ENCODE results near the gene RELL2.

RELL2 gene

GRCh38 chr5:141623186-141623585 is 13.6 kb upstream of the RELL2 start:
- no peak for DNase-seq

- DNase-seq: no peak
These were observed 13.2 kb upstream of the RELL2 start for GRCh38 chr5:141623611-141624010.

- no peak for DNase-seq
These were observed 8.5 kb upstream of the RELL2 start for GRCh38 chr5:141628175-141628788.

GRCh38 chr5:141630570-141631140 is 6.1 kb upstream of the RELL2 start:
- DNase-seq: no peak

GRCh38 chr5:141632650-141633049 is 4.1 kb upstream of the RELL2 start:
- no peak for DNase-seq

- DNase-seq: no peak
These were observed 2.8 kb upstream of the RELL2 start for GRCh38 chr5:141633871-141634561.

- no peak for DNase-seq
These were observed 2.1 kb upstream of the RELL2 start for GRCh38 chr5:141634720-141635119.

- no peak for DNase-seq
These were observed 1.2 kb upstream of the RELL2 start for GRCh38 chr5:141635646-141636045.

- no peak for DNase-seq
These were observed 738 bp upstream of the RELL2 start for GRCh38 chr5:141636106-141636412.

GRCh38 chr5:141637123-141637766 is 448 bp downstream of the RELL2 start:
- DNase-seq: peak; percentile 44

GRCh38 chr5:141637767-141638419 is 1.1 kb downstream of the RELL2 start:
- peak; percentile 23 for DNase-seq

GRCh38 chr5:141638771-141639170 is 2.0 kb downstream of the RELL2 start:
- no peak for DNase-seq

GRCh38 chr5:141639357-141640050 is 2.7 kb downstream of the RELL2 start:
- DNase-seq: no peak

- DNase-seq: no peak
These were observed 3.2 kb downstream of the RELL2 start for GRCh38 chr5:141640051-141640415.

- no peak for DNase-seq
These were observed 3.9 kb downstream of the RELL2 start for GRCh38 chr5:141640698-141641097.

GRCh38 chr5:141641634-141642267 is 5.0 kb downstream of the RELL2 start:
- DNase-seq: no peak

- no peak for DNase-seq
These were observed 9.2 kb downstream of the RELL2 start for GRCh38 chr5:141646026-141646425.

- DNase-seq: no peak
These were observed 10.4 kb downstream of the RELL2 start for GRCh38 chr5:141647242-141647641.

- no peak for DNase-seq
These were observed 11.1 kb downstream of the RELL2 start for GRCh38 chr5:141647851-141648250.

- DNase-seq: no peak
These were observed 12.4 kb downstream of the RELL2 start for GRCh38 chr5:141649056-141649688.

- DNase-seq: no peak
These were observed 13.2 kb downstream of the RELL2 start for GRCh38 chr5:141649972-141650371.

Measured in NCI-H146 (cell line).